ENCODE data around the gene CFAP46.
A peak's percentile ranks its signal among the peaks of the same experiment; 100 is the strongest.
"Not testable (repeated sequence)": the region's sequence is repeated elsewhere in the genome, so short reads cannot be mapped to it uniquely, and the experiment has no call there.

CFAP46 gene

DNA sequence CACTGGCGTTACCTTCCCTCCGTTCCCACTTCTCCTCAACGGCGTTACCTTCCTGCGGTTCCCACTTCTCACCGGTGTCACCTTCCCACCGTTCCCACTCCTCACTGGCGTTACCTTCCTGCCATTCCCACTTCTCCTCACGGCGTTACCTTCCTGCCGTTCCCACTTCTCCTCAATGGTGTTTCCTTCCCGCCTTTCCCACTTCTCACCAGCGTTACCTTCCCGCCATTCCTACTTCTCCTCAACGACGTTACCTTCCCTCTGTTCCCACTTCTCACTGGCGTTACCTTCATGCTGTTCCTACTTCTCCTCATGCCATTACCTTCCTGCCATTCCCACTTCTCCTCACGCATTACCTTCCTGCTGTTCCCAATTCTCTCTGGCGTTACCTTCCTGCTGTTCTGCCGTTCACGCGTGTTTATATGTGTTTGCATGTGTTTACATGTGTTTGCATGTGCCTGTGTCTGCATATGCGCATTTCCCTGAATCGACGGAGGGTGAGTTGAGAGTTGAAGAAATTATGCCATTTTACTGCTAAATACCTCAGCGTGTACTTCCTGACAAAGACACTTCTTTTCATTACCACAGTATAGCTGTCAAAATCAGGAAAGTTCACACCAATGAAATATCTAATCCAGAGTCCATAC lies 23.2 kb upstream of the CFAP46 start:
- Histone ChIP-seq H3K36me3 (ENCODE audit: control insufficient read depth, insufficient read depth, low read length) (no peaks in the 10 kb centered on the region), H3K4me1 (ENCODE audit: control insufficient read depth, insufficient read depth, low read length) (peaks cover 18% of the 10 kb centered on the region), H3K27me3 (ENCODE audit: control insufficient read depth, insufficient read depth, low read length) (no peaks in the 10 kb centered on the region), H3K9me3 (ENCODE audit: control insufficient read depth, low read length) (no peaks in the 10 kb centered on the region), H3K4me3 (ENCODE audit: low read length) (no peak overlapping the region), H3K9ac (ENCODE audit: low read length) (no peak overlapping the region)

DNA sequence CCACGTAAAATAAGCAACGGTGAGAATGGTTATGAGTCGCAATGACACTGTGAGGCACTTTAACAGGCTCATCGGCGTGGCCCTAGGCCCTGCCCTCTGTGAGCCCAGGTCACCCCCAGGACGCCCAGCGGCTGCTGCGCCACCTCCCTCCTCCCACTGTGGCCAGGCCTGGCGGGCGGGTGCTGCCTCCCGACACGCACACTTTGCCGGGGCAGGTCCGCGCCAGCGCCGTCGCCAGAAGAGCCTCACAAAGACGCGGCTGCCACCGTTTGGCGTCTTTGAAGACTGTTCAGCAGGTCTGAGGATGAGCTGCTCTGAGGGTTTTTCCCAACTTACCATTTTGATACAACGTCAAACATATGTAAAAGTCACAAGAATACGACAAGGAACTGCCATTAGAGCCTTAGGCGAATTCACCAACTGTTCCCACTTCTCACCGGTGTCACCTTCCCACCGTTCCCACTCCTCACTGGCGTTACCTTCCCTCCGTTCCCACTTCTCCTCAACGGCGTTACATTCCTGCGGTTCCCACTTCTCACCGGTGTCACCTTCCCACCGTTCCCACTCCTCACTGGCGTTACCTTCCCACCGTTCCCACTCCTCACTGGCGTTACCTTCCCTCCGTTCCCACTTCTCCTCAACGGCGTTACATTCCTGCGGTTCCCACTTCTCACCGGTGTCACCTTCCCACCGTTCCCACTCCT lies 22.5 kb upstream of the CFAP46 start:
- H3K9me3 ChIP-seq (ENCODE audit: control insufficient read depth, low read length); H3K4me3 ChIP-seq (ENCODE audit: low read length); H3K36me3 ChIP-seq (ENCODE audit: control insufficient read depth, insufficient read depth, low read length); H3K27me3 ChIP-seq (ENCODE audit: control insufficient read depth, insufficient read depth, low read length); H3K9ac ChIP-seq (ENCODE audit: low read length): not testable (repeated sequence)
- peaks cover 18% of the 10 kb centered on the region for H3K4me1 ChIP-seq (ENCODE audit: control insufficient read depth, insufficient read depth, low read length)

DNA sequence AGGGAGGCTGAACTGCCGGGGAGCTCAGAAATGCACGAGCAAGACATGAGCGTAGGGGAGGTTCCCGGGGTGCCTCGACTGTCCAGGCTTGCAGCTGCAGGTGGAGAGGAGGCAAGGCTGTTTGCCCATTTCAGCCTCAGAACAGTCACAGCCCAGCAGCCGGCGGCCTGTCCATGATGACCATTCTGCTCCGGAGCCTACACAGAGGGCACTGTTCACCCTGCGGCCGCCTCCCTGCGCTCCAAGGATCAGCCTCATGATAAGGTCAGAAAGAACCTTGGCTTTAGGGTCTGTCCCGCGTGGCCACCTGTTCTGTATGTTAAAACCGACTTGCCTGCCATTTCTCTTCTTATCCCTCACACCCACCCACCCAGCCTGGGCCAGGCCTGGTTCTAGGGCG lies 21.9 kb upstream of the CFAP46 start:
- H3K4me1 ChIP-seq (ENCODE audit: control insufficient read depth, insufficient read depth, low read length) = peaks cover 18% of the 10 kb centered on the region
- H3K9ac ChIP-seq (ENCODE audit: low read length) = no peak overlapping the region
- H3K9me3 ChIP-seq (ENCODE audit: control insufficient read depth, low read length) = no peaks in the 10 kb centered on the region
- no peak overlapping the region for H3K4me3 ChIP-seq (ENCODE audit: low read length)
- peaks cover 2% of the 10 kb centered on the region for H3K27me3 ChIP-seq (ENCODE audit: control insufficient read depth, insufficient read depth, low read length)
- H3K36me3 ChIP-seq (ENCODE audit: control insufficient read depth, insufficient read depth, low read length) = no peaks in the 10 kb centered on the region

DNA sequence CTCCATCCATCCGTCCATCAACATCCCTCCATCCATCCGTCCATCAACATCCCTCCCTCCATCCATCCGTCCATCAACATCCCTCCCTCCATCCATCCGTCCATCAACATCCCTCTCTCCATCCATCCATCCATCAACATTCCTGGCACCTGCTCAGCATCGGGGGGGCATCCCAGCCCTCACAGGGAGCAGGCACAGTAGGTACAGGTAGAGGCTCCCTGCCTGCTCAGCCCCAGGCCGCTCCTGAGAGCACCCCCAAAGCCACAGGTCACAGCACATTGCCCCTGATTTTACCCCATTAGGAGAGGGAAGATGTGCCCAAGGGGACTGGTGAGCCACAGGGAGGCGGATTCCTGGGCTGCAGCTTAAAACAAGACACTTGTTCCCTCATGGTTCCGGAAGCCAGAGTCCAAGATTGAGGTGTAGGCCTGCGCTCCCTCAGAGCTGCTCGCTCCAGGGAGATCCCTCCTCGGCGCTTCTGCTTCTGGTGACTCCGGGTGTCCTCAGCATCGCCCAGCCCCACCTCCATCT lies 21.1 kb upstream of the CFAP46 start:
- H3K4me3 ChIP-seq (ENCODE audit: low read length) = no peak overlapping the region
- peaks cover 18% of the 10 kb centered on the region for H3K4me1 ChIP-seq (ENCODE audit: control insufficient read depth, insufficient read depth, low read length)
- H3K9ac ChIP-seq (ENCODE audit: low read length) = no peak overlapping the region
- peaks cover 2% of the 10 kb centered on the region for H3K27me3 ChIP-seq (ENCODE audit: control insufficient read depth, insufficient read depth, low read length)
- no peaks in the 10 kb centered on the region for H3K9me3 ChIP-seq (ENCODE audit: control insufficient read depth, low read length)
- no peaks in the 10 kb centered on the region for H3K36me3 ChIP-seq (ENCODE audit: control insufficient read depth, insufficient read depth, low read length)

DNA sequence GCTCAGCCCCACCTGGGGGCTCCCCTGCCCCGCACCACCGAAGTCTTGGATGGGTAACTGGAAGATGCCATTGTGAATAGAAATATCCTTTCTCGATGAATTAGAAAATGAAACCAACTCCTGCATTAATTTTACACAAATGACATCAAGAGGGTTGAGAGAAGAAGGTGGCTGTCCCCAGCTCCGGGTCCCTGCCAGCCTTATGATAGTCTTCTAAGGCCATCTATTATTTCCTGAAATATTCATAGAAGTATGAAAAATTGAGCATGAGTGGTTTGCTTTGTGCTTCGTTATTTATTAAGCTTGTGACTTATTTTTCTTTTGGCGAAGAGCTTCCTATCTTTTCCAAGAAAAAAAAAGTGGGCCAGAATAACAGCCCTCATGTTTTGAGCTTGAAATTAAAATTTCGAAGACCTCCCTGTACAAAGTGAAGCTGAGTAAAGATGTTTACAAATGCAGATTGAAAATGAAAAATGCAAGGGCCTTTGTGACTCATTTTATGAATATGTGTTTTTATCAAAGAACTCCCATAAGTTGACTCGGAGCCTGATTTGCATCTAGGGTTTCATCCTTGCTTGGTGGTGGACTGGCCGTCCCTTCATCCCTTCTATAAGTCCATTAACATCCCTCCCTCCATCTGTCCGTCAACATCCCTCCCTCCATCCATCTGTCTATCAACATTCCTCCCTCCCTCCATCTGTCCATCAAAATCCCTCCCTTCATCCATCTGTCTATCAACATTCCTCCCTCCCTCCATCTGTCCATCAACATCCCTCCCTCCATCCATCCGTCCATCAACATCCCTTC lies 20.5 kb upstream of the CFAP46 start:
- Histone ChIP-seq H3K4me1 (ENCODE audit: control insufficient read depth, insufficient read depth, low read length) (peaks cover 17% of the 10 kb centered on the region), H3K9ac (ENCODE audit: low read length) (peak overlapping the region; percentile 78), H3K4me3 (ENCODE audit: low read length) (peak overlapping the region; percentile 47), H3K36me3 (ENCODE audit: control insufficient read depth, insufficient read depth, low read length) (no peaks in the 10 kb centered on the region), H3K9me3 (ENCODE audit: control insufficient read depth, low read length) (no peaks in the 10 kb centered on the region), H3K27me3 (ENCODE audit: control insufficient read depth, insufficient read depth, low read length) (peaks cover 2% of the 10 kb centered on the region)

GRCh38 chr10:132961787-132962622 lies 19.6 kb upstream of the CFAP46 start:
- Histone ChIP-seq H3K4me1 (ENCODE audit: control insufficient read depth, insufficient read depth, low read length) (peaks cover 10% of the 10 kb centered on the region), H3K27me3 (ENCODE audit: control insufficient read depth, insufficient read depth, low read length) (peaks cover 2% of the 10 kb centered on the region), H3K9ac (ENCODE audit: low read length) (peak overlapping the region; percentile 78), H3K9me3 (ENCODE audit: control insufficient read depth, low read length) (no peaks in the 10 kb centered on the region), H3K4me3 (ENCODE audit: low read length) (peak overlapping the region; percentile 47), H3K36me3 (ENCODE audit: control insufficient read depth, insufficient read depth, low read length) (no peaks in the 10 kb centered on the region)

GRCh38 chr10:132961420-132961786 lies 19.0 kb upstream of the CFAP46 start:
- no peak overlapping the region for H3K9ac ChIP-seq (ENCODE audit: low read length)
- peaks cover 10% of the 10 kb centered on the region for H3K4me1 ChIP-seq (ENCODE audit: control insufficient read depth, insufficient read depth, low read length)
- H3K36me3 ChIP-seq (ENCODE audit: control insufficient read depth, insufficient read depth, low read length) = no peaks in the 10 kb centered on the region
- H3K27me3 ChIP-seq (ENCODE audit: control insufficient read depth, insufficient read depth, low read length) = peaks cover 2% of the 10 kb centered on the region
- no peak overlapping the region for H3K4me3 ChIP-seq (ENCODE audit: low read length)
- H3K9me3 ChIP-seq (ENCODE audit: control insufficient read depth, low read length) = no peaks in the 10 kb centered on the region

DNA sequence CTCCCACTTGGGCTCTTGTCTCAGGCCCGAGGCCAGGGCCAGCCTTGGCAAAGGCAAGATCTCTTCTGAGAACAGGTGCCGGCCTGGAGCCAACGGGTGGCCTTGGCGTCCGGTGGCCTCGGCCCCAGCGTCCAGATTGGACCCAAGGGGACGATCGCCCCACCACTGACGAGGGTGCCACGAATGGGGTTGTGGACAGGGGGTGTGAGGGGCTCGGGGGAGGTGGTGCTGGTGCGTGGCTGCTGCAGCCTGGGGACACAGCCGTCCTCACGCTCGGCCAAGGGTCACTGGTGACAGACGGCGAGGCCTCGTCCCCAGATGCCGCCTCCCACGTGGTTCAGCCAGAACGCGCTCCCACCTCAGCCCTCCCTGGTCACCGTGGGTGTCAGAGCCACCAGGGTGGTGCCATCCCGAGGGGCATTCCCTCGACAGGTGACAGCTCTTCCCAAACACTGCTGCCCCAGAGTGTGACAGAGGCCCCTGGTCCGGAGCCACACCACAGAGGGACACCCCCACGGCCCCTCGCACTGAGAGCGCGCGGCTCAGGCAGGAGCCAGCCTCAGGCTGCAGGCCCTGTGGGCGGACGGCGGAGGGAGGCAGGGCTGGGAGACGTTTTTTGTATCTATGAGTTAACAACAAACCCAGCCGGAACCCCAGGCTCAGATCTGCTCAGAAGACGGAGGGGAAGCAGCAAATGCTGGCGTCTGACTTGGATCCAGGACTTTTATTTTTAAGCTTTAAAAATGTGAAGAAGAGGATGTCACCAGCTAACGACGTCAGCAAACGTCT lies 18.5 kb upstream of the CFAP46 start:
- H3K27me3 ChIP-seq (ENCODE audit: control insufficient read depth, insufficient read depth, low read length) = peaks cover 2% of the 10 kb centered on the region
- H3K9me3 ChIP-seq (ENCODE audit: control insufficient read depth, low read length) = no peaks in the 10 kb centered on the region

DNA sequence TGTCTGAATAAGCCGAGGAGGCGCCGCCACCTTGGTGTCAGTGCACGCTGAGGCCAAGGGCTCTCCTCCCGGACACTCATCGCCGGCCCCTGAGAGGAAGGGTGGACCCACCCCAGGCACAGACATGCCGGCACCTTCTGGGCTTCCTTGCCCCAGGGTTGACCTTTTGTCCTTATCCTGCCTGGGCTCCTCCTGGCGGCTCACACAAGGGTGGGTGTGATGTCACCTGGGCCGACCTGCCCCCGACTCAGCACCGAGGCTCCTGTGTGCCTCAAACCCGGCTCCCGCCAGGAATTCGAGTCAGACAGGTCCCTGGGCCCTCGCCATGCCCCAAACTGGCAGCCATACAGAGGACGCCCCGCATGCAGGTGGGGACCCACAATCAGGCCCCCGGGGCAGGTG lies 17.7 kb upstream of the CFAP46 start:
- Histone ChIP-seq H3K36me3 (ENCODE audit: control insufficient read depth, insufficient read depth, low read length) (no peaks in the 10 kb centered on the region), H3K9ac (ENCODE audit: low read length) (no peak overlapping the region), H3K4me1 (ENCODE audit: control insufficient read depth, insufficient read depth, low read length) (peaks cover 10% of the 10 kb centered on the region), H3K4me3 (ENCODE audit: low read length) (no peak overlapping the region), H3K9me3 (ENCODE audit: control insufficient read depth, low read length) (no peaks in the 10 kb centered on the region), H3K27me3 (ENCODE audit: control insufficient read depth, insufficient read depth, low read length) (peaks cover 2% of the 10 kb centered on the region)

More for the DNA sequence above, 18.5 kb upstream of the CFAP46 start:
- H3K36me3 ChIP-seq (ENCODE audit: control insufficient read depth, insufficient read depth, low read length) = no peaks in the 10 kb centered on the region
- H3K4me3 ChIP-seq (ENCODE audit: low read length) = no peak overlapping the region
- no peak overlapping the region for H3K9ac ChIP-seq (ENCODE audit: low read length)
- H3K4me1 ChIP-seq (ENCODE audit: control insufficient read depth, insufficient read depth, low read length) = peaks cover 10% of the 10 kb centered on the region

DNA sequence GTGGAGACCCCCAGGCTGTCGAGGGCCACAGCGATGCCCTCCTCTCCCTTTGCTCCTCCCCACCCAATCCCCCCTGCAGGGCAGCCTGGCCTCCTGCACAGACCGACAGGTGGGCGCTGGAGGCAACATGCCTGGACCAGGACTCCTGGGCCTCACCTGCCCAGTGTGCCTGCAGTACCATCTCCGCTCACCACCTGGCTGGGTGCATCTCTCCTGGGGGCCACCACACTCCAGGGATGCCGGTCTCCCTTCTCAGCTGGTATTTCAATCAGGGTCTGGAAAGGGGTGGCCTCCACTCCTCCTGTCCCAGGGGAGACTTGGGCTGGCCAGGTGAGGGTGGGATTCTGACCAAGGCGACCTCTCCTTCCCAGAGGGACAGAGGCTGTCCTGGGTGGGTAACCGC lies 17.2 kb upstream of the CFAP46 start:
- H3K4me3 ChIP-seq (ENCODE audit: low read length) = no peak overlapping the region
- no peak overlapping the region for H3K9ac ChIP-seq (ENCODE audit: low read length)
- H3K36me3 ChIP-seq (ENCODE audit: control insufficient read depth, insufficient read depth, low read length) = no peaks in the 10 kb centered on the region
- no peaks in the 10 kb centered on the region for H3K9me3 ChIP-seq (ENCODE audit: control insufficient read depth, low read length)
- H3K4me1 ChIP-seq (ENCODE audit: control insufficient read depth, insufficient read depth, low read length) = peaks cover 10% of the 10 kb centered on the region
- H3K27me3 ChIP-seq (ENCODE audit: control insufficient read depth, insufficient read depth, low read length) = peaks cover 2% of the 10 kb centered on the region
